ENCODE results near the gene DHRS13.

- TF ChIP-seq CTCF (optimal IDR thresholded peaks at IDR 0.05 in 1 of 3, IDR thresholded peaks at IDR 0.05 in 1 of 3, conservative IDR thresholded peaks at IDR 0.05 in 1 of 3; ENCODE audit: extremely low read depth in 1 of 3, insufficient read depth in 2 of 3, low read length in 3 of 3) = no peak
- no peak for TF ChIP-seq EZH2 (IDR thresholded peaks at IDR 0.05; ENCODE audit: low read length)
Measured at GRCh38 chr17:28862561-28862960, 40.3 kb downstream of the DHRS13 start.

Measured in keratinocyte (primary cell).